ENCODE data around the gene UBE2O. TPM values are rescaled to one million over a fixed set of nuclear protein-coding genes. Genes with fewer than 3 reads are reported as not detected.
"Not testable (repeated sequence)": the region's sequence is repeated elsewhere in the genome, so short reads cannot be mapped to it uniquely, and the experiment has no call there.

Gene UBE2O
- total RNA-seq, 1 experiment from 2014 or later, result 57.4 TPM

- no peaks in the 10 kb centered on the region for H3K9me3 ChIP-seq (ENCODE audit: low read depth, low read length, poor library complexity, severe bottlenecking)
- DNase-seq (ENCODE audit: low spot score), result no peak
- no peak overlapping the region for H3K4me3 ChIP-seq (ENCODE audit: low read depth, low read length, poor library complexity, severe bottlenecking)
- H3K27me3 ChIP-seq (replicated peaks; ENCODE audit: insufficient read depth, low read depth, low read length, poor library complexity), result no peaks in the 10 kb centered on the region
- no peaks in the 10 kb centered on the region for H3K4me1 ChIP-seq (ENCODE audit: insufficient read depth, low read length, poor library complexity, severe bottlenecking)
- intact Hi-C loops (cut with micrococcal nuclease; ENCODE audit: unreplicated experiment), result no loop called here
- BruUV-seq (replicated peaks), result no TSS peak
- no peak overlapping the region for H3K27ac ChIP-seq (ENCODE audit: low read depth, low read length, poor library complexity, severe bottlenecking)
- no peaks in the 10 kb centered on the region for H3K36me3 ChIP-seq (ENCODE audit: insufficient read depth, low read length, poor library complexity, severe bottlenecking)
- POLR2A ChIA-PET (ENCODE audit: low non-redundant PET), result no interaction called here
- TF ChIP-seq CTCF (conservative IDR thresholded peaks at IDR 0.05; ENCODE audit: low read depth, low read length) (no peak), EZH2 (IDR thresholded peaks at IDR 0.05; ENCODE audit: borderline replicate concordance, low read depth, low read length, poor library complexity, severe bottlenecking) (no peak)
- CTCF ChIA-PET, result no interaction called here
Measured at GRCh38 chr17:76363107-76363842, 89.7 kb downstream of the UBE2O start.

GRCh38 chr17:76360461-76360860 is 92.5 kb downstream of the UBE2O start:
- Histone ChIP-seq H3K27ac (ENCODE audit: low read depth, low read length, poor library complexity, severe bottlenecking) (no peak overlapping the region), H3K27me3 (replicated peaks; ENCODE audit: insufficient read depth, low read depth, low read length, poor library complexity) (no peaks in the 10 kb centered on the region), H3K9me3 (ENCODE audit: low read depth, low read length, poor library complexity, severe bottlenecking) (no peaks in the 10 kb centered on the region), H3K36me3 (ENCODE audit: insufficient read depth, low read length, poor library complexity, severe bottlenecking) (no peaks in the 10 kb centered on the region), H3K4me1 (ENCODE audit: insufficient read depth, low read length, poor library complexity, severe bottlenecking) (no peaks in the 10 kb centered on the region), H3K4me3 (ENCODE audit: low read depth, low read length, poor library complexity, severe bottlenecking) (no peak overlapping the region)
- ChIA-PET CTCF (no interaction called here), POLR2A (ENCODE audit: low non-redundant PET) (no interaction called here)
- no peak for TF ChIP-seq CTCF (conservative IDR thresholded peaks at IDR 0.05; ENCODE audit: low read depth, low read length)
- no peak for TF ChIP-seq EZH2 (IDR thresholded peaks at IDR 0.05; ENCODE audit: borderline replicate concordance, low read depth, low read length, poor library complexity, severe bottlenecking)
- intact Hi-C loops (cut with micrococcal nuclease; ENCODE audit: unreplicated experiment), result no loop called here
- no peak for DNase-seq (ENCODE audit: low spot score)
- BruUV-seq (replicated peaks), result no TSS peak

- H3K36me3 ChIP-seq (ENCODE audit: insufficient read depth, low read length, poor library complexity, severe bottlenecking); H3K4me3 ChIP-seq (ENCODE audit: low read depth, low read length, poor library complexity, severe bottlenecking); H3K27ac ChIP-seq (ENCODE audit: low read depth, low read length, poor library complexity, severe bottlenecking); BruUV-seq (replicated peaks); H3K27me3 ChIP-seq (replicated peaks; ENCODE audit: insufficient read depth, low read depth, low read length, poor library complexity); H3K4me1 ChIP-seq (ENCODE audit: insufficient read depth, low read length, poor library complexity, severe bottlenecking); POLR2A ChIA-PET (ENCODE audit: low non-redundant PET); H3K9me3 ChIP-seq (ENCODE audit: low read depth, low read length, poor library complexity, severe bottlenecking); CTCF ChIA-PET; intact Hi-C loops (cut with micrococcal nuclease; ENCODE audit: unreplicated experiment); DNase-seq (ENCODE audit: low spot score): not testable (repeated sequence)
Measured at GRCh38 chr17:76359776-76360175, 93.2 kb downstream of the UBE2O start.

GRCh38 chr17:76359375-76359774 is 93.6 kb downstream of the UBE2O start:
- H3K4me1 ChIP-seq (ENCODE audit: insufficient read depth, low read length, poor library complexity, severe bottlenecking), result no peaks in the 10 kb centered on the region
- no peaks in the 10 kb centered on the region for H3K36me3 ChIP-seq (ENCODE audit: insufficient read depth, low read length, poor library complexity, severe bottlenecking)
- no peaks in the 10 kb centered on the region for H3K9me3 ChIP-seq (ENCODE audit: low read depth, low read length, poor library complexity, severe bottlenecking)
- no peak overlapping the region for H3K27ac ChIP-seq (ENCODE audit: low read depth, low read length, poor library complexity, severe bottlenecking)
- intact Hi-C loops (cut with micrococcal nuclease; ENCODE audit: unreplicated experiment), result no loop called here
- H3K27me3 ChIP-seq (replicated peaks; ENCODE audit: insufficient read depth, low read depth, low read length, poor library complexity), result no peaks in the 10 kb centered on the region
- TF ChIP-seq EZH2 (IDR thresholded peaks at IDR 0.05; ENCODE audit: borderline replicate concordance, low read depth, low read length, poor library complexity, severe bottlenecking), result no peak
- TF ChIP-seq CTCF (conservative IDR thresholded peaks at IDR 0.05; ENCODE audit: low read depth, low read length), result no peak
- BruUV-seq (replicated peaks), result no TSS peak
- H3K4me3 ChIP-seq (ENCODE audit: low read depth, low read length, poor library complexity, severe bottlenecking), result no peak overlapping the region
- POLR2A ChIA-PET (ENCODE audit: low non-redundant PET), result no interaction called here
- no peak for DNase-seq (ENCODE audit: low spot score)
- CTCF ChIA-PET, result no interaction called here
